H1 (cell line): ENCODE results near the gene ABCD1. TPM values are rescaled to one million over a fixed set of nuclear protein-coding genes. Genes with fewer than 3 reads are reported as not detected.

Experiments
- CTCF ChIA-PET: fragments of 300-600 bp; sonication (Branson Sonifier 250); formaldehyde crosslinking; loops from one replicate; lab custom pipeline; 2021; ENCODE audit not compliant: partially characterized antibody; lab: Charles Lee
- POLR2A ChIA-PET: fragments of 300-600 bp; sonication (Branson Sonifier 250); formaldehyde crosslinking; loops from one replicate; lab custom pipeline; 2021; ENCODE audit warnings: inconsistent platforms; ENCODE audit not compliant: partially characterized antibody; lab: Charles Lee
- DNase-seq, 2 experiments: peaks; one replicate each; pipeline versions ENCODE4 v3.0.0 to v3.0.0-alpha.2; 2010 to 2022; ENCODE audit warnings: low spot score in 2 of 2, low read depth in 1 of 2, mixed read lengths in 1 of 2
- FAIRE-seq: peaks from 2 replicates; lab custom pipeline; 2011; peaks lifted over from hg19 to GRCh38; lab: Jason Lieb, UNC
- H2AFZ ChIP-seq: 2 replicates; pipeline ENCODE4 v1.8.1; 2012; ENCODE audit warnings: low read length, inconsistent platforms
- H2AK5ac ChIP-seq: 2 replicates; pipeline ENCODE4 v1.6.1; 2013; ENCODE audit warnings: low read depth, low read length
- H2BK120ac ChIP-seq: replicated peaks from 2 replicates; pipeline ENCODE3; 2013; ENCODE audit warnings: low read depth, low read length, inconsistent platforms
- H2BK12ac ChIP-seq: 2 replicates; pipeline ENCODE4 v1.6.1; 2013; ENCODE audit warnings: low read depth, low read length
- H2BK15ac ChIP-seq: 2 replicates; pipeline ENCODE4 v1.6.1; 2013; ENCODE audit warnings: low read length
- H2BK20ac ChIP-seq: 2 replicates; pipeline ENCODE4 v1.6.1; 2013; ENCODE audit warnings: low read length
- H2BK5ac ChIP-seq: 2 replicates; pipeline ENCODE4 v1.6.1; 2013; ENCODE audit warnings: low read depth, low read length
- H3K14ac ChIP-seq: 2 replicates; pipeline ENCODE4 v1.6.1; 2013; ENCODE audit warnings: inconsistent platforms; ENCODE audit not compliant: insufficient read length
- H3K18ac ChIP-seq: 2 replicates; pipeline ENCODE4 v1.6.1; 2013; ENCODE audit warnings: low read length; ENCODE audit errors: extremely low read depth
- H3K23ac ChIP-seq: 2 replicates; pipeline ENCODE4 v1.6.1; 2013; ENCODE audit warnings: inconsistent platforms; ENCODE audit not compliant: insufficient read length
- H3K23me2 ChIP-seq: 2 replicates; pipeline ENCODE4 v1.6.1; 2013; ENCODE audit warnings: low read depth, low read length
- H3K27ac ChIP-seq: 2 replicates; pipeline ENCODE4 v1.6.1; 2011; ENCODE audit warnings: low read depth, low read length, inconsistent platforms
- H3K27me3 ChIP-seq, 4 experiments: replicated peaks in 1 of 4; 1 replicate in 1 of 4; 2 replicates in 3 of 4; pipeline versions ENCODE4 v1.6.1 to v1.8.1; 2011 to 2013; ENCODE audit warnings: low read length in 3 of 4, mild to moderate bottlenecking in 3 of 4, inconsistent platforms in 2 of 4, mixed read lengths in 2 of 4, moderate library complexity in 1 of 4; ENCODE audit not compliant: control insufficient read depth in 3 of 4, insufficient read depth in 3 of 4; ENCODE audit errors: extremely low read depth in 1 of 4
- H3K36me3 ChIP-seq, 4 experiments: 2 replicates each; pipeline versions ENCODE4 v1.6.1 to v1.8.1; 2011 to 2013; ENCODE audit warnings: mild to moderate bottlenecking in 4 of 4, low read length in 3 of 4, moderate library complexity in 2 of 4, control low read depth in 1 of 4, inconsistent platforms in 1 of 4; ENCODE audit not compliant: insufficient read depth in 4 of 4, control insufficient read depth in 2 of 4
- H3K4ac ChIP-seq: replicated peaks from 2 replicates; pipeline ENCODE3; 2013; ENCODE audit warnings: low read length, low read depth, mixed read lengths, inconsistent platforms; ENCODE audit not compliant: insufficient read length
- H3K4me1 ChIP-seq, 4 experiments: replicated peaks in 1 of 4; 1 replicate in 1 of 4; 2 replicates in 3 of 4; pipeline versions ENCODE4 v1.6.1 to v1.8.1; 2011 to 2013; ENCODE audit warnings: low read length in 3 of 4, inconsistent platforms in 2 of 4, mixed read lengths in 1 of 4; ENCODE audit not compliant: insufficient read depth in 4 of 4, control insufficient read depth in 3 of 4
- H3K4me2 ChIP-seq, 2 experiments: 2 replicates each; pipeline versions ENCODE4 v1.6.1 to v1.8.1; 2011 to 2013; ENCODE audit warnings: low read depth in 2 of 2, low read length in 2 of 2, control low read depth in 1 of 2, inconsistent platforms in 1 of 2, mild to moderate bottlenecking in 1 of 2; ENCODE audit not compliant: insufficient read depth in 1 of 2
- H3K4me3 ChIP-seq, 4 experiments: fragments of 200-600, 300-600 bp in 1 of 4; sonication (generic), shearing (Covaris generic), sonication (Bioruptor Twin) in 1 of 4; 2 replicates each; pipeline versions ENCODE4 v1.5.1 to v1.8.1; 2011 to 2016; ENCODE audit warnings: low read length in 4 of 4, low read depth in 3 of 4, control low read depth in 2 of 4, inconsistent platforms in 2 of 4, mild to moderate bottlenecking in 2 of 4, mixed read lengths in 1 of 4, moderate library complexity in 1 of 4; ENCODE audit not compliant: insufficient read depth in 2 of 4; ENCODE audit errors: extremely low read depth in 1 of 4
- H3K56ac ChIP-seq: replicated peaks from 2 replicates; pipeline ENCODE3; 2013; ENCODE audit warnings: low read depth, mild to moderate bottlenecking, mixed read lengths, low read length, inconsistent platforms; ENCODE audit not compliant: insufficient read length
- H3K79me1 ChIP-seq: 2 replicates; pipeline ENCODE4 v1.6.1; 2013; ENCODE audit warnings: low read depth, low read length, control low read depth
- H3K79me2 ChIP-seq, 2 experiments: 2 replicates each; pipeline versions ENCODE4 v1.6.1 to v1.8.1; 2012 to 2013; ENCODE audit warnings: low read length in 2 of 2, mild to moderate bottlenecking in 2 of 2, inconsistent platforms in 1 of 2; ENCODE audit not compliant: insufficient read depth in 2 of 2, control insufficient read depth in 1 of 2
- H3K9ac ChIP-seq, 4 experiments: replicated peaks in 1 of 4; 1 replicate in 1 of 4; 2 replicates in 3 of 4; pipeline versions ENCODE4 v1.6.1 to v1.8.1; 2011 to 2013; ENCODE audit warnings: low read depth in 3 of 4, low read length in 3 of 4, control low read depth in 2 of 4, mild to moderate bottlenecking in 2 of 4, moderate library complexity in 2 of 4, inconsistent platforms in 1 of 4; ENCODE audit errors: extremely low read depth in 1 of 4
- H3K9me3 ChIP-seq, 2 experiments: 2 replicates each; pipeline versions ENCODE4 v1.6.1 to v1.8.1; 2012 to 2013; ENCODE audit warnings: mild to moderate bottlenecking in 2 of 2, moderate library complexity in 2 of 2, control low read depth in 1 of 2, inconsistent platforms in 1 of 2, low read depth in 1 of 2, low read length in 1 of 2, mixed read lengths in 1 of 2; ENCODE audit not compliant: insufficient read depth in 2 of 2
- H4K20me1 ChIP-seq, 2 experiments: replicated peaks in 1 of 2; 2 replicates each; pipeline versions ENCODE3 to v1.8.1; 2011 to 2013; ENCODE audit warnings: inconsistent platforms in 2 of 2, low read length in 2 of 2, mild to moderate bottlenecking in 1 of 2; ENCODE audit not compliant: insufficient read depth in 2 of 2, control insufficient read depth in 1 of 2
- H4K5ac ChIP-seq: 2 replicates; pipeline ENCODE4 v1.6.1; 2013; ENCODE audit warnings: low read length, low read depth, mixed read lengths, inconsistent platforms; ENCODE audit not compliant: insufficient read length
- H4K8ac ChIP-seq: 2 replicates; pipeline ENCODE4 v1.8.0; 2013; ENCODE audit warnings: mild to moderate bottlenecking, moderate library complexity, low read length, inconsistent platforms; ENCODE audit not compliant: insufficient read depth; ENCODE audit errors: extremely low read depth
- H4K91ac ChIP-seq: replicated peaks from 2 replicates; pipeline ENCODE3; 2013; ENCODE audit warnings: low read length, mixed read lengths, inconsistent platforms; ENCODE audit not compliant: insufficient read length
- ATF2 ChIP-seq: IDR thresholded peaks from 2 replicates; pipeline ENCODE4 v1.6.1; 2012; ENCODE audit warnings: low read length, inconsistent platforms
- EZH2 ChIP-seq: fragments of 200-600 bp; sonication (generic); IDR thresholded peaks from 2 replicates; pipeline ENCODE4 v1.7.1; 2012; ENCODE audit warnings: low read depth, mild to moderate bottlenecking, moderate library complexity, low read length, inconsistent platforms; ENCODE audit not compliant: severe bottlenecking
- SIX5 ChIP-seq: IDR thresholded peaks from 2 replicates; pipeline ENCODE4 v1.6.1; 2011; ENCODE audit warnings: mild to moderate bottlenecking, low read depth, low read length
- WGBS, 2 experiments: shearing (Covaris generic) in 1 of 2; methylation state at CpG; one replicate each; pipeline versions ENCODE4 v1.1.6 to v1.1.7; 2013 to 2015; ENCODE audit warnings: low lambda C conversion rate in 2 of 2, mixed read lengths in 2 of 2, inconsistent platforms in 1 of 2, low coverage in 1 of 2, missing lambda C conversion rate in 1 of 2; ENCODE audit not compliant: insufficient replicate concordance in 2 of 2, insufficient coverage in 1 of 2, insufficient read length in 1 of 2; ENCODE audit errors: extremely low coverage in 1 of 2, missing lambda C conversion rate in 1 of 2; 5-methylcytosine and 5-hydroxymethylcytosine counted together
- polyA plus RNA-seq, 7 experiments: library from polyadenylated mRNA; depleted of rRNA in 3 of 7; stranded (reverse) in 5 of 7; unstranded in 2 of 7; fragments of >200 nt in 5 of 7; fragments of 200-250 nt in 2 of 7; gene quantifications; 1 replicate in 5 of 7; 2 replicates in 1 of 7; 4 replicates in 1 of 7; pipeline versions ENCODE4 v1.2.1 to v1.2.3, GENCODE V29; 2011 to 2013; ENCODE audit warnings: missing spikeins in 2 of 7, mixed read lengths in 2 of 7
- total RNA-seq: library from RNA; stranded (reverse); fragmentation: NEBNext Ultra II Directional; extraction: Animal tissue kit (Norgen Biotek cat#: 25700); gene quantifications from 2 replicates; pipeline ENCODE4 v1.2.1, GENCODE V29; 2021

Gene ABCD1
- total and polyA plus RNA-seq, 2 of the 8 experiments (the other 6 are each of a cell fraction or from before 2014, with no cell fraction given), result 3.1 to 6.6 TPM

- Histone ChIP-seq H2BK5ac (no peak overlapping the region), H3K27me3 (no peaks in the 10 kb centered on the region), H4K8ac (no peak overlapping the region), H3K9ac (no peak overlapping the region), H4K20me1 (peaks cover 0 to 7% of the 10 kb centered on the region in 2 experiments), H3K4me2 (no peak overlapping the region), H3K4ac (no peak overlapping the region), H2BK120ac (no peak overlapping the region), H3K23me2 (no peaks in the 10 kb centered on the region), H3K18ac (no peak overlapping the region), H2BK15ac (no peak overlapping the region), H4K91ac (no peak overlapping the region), H3K27ac (no peak overlapping the region), H2BK20ac (no peak overlapping the region), H3K23ac (no peak overlapping the region)
- no peak for DNase-seq
- ChIA-PET POLR2A (no interaction called here), CTCF (no interaction called here)
- WGBS, 2 experiments, result 97% methylated on average over 9 of the region's 9 CpGs; no CpG with 5 or more reads in 1 of the 2 experiments
- FAIRE-seq, result no peak
- TF ChIP-seq EZH2 (no peak), ATF2 (no peak), SIX5 (no peak)
- TF ChIP-seq, all 59 proteins: peak for 0
- no peaks in the 10 kb centered on the region for H3K79me1 ChIP-seq
- no peak overlapping the region for H3K4me3 ChIP-seq
- no peak overlapping the region for H4K5ac ChIP-seq
- no peak overlapping the region for H2BK12ac ChIP-seq
- no peak overlapping the region for H3K14ac ChIP-seq
- no peak overlapping the region for H3K56ac ChIP-seq
- peaks cover 0 to 10% of the 10 kb centered on the region in 2 experiments; a peak in 2 of 4 replicates for H3K79me2 ChIP-seq
- H3K36me3 ChIP-seq, result peaks cover 7 to 49% (median 33%) of the 10 kb centered on the region in 4 experiments
- H3K9me3 ChIP-seq, result no peaks in the 10 kb centered on the region
- H2AK5ac ChIP-seq, result no peak overlapping the region
- no peaks in the 10 kb centered on the region for H3K4me1 ChIP-seq
- H2AFZ ChIP-seq, result no peak overlapping the region
These were observed 7.2 kb upstream of the ABCD1 start for GRCh38 chrX:153717445-153717844.
